OCI-LY7 (cell line): ENCODE results near the gene KAT2B.

Source experiments
- EZH2phosphoT487 ChIP-seq: fragments of 200-600 bp; sonication (generic); IDR thresholded peaks from 2 replicates; pipeline ENCODE4 v1.6.1; 2018; ENCODE audit warnings: low read depth, borderline replicate concordance, mild to moderate bottlenecking, mixed run types, antibody characterized with exemption, low read length, moderate library complexity, mixed read lengths
- TF ChIP-seq, protein P1 (sequence below): fragments of 200-600 bp; sonication (generic); conservative IDR thresholded peaks from 2 replicates; pipeline ENCODE4 v1.5.1; 2014; ENCODE audit warnings: mild to moderate bottlenecking, antibody characterized with exemption, low read length, moderate library complexity, mixed read lengths

DNA sequence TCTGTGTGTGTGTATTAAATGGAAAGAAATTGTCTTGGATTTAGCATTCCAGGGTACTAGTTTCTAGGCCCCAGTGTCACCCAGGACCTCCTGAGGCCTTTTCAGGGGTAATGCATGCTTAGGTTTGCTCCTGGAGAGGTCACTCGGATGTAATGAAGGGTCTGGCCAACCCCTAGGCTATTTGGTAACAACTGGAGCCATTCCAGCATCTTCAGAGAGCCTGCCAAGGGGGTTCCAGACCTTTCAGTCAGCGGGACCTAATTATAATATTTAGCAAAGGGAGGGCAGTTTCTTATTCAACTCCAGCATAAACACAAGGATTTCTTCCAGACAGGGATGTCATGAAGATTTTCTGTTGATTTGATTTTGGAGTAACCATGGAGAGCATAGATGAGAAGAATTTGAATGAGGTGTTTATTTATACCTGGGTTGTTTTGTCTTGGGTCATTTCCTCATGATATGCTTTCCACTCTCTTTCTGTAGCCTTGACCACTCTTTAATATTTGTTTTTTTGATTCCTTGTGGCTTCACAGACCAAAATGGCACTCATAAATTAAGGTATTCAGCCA, 17.4 kb downstream of the KAT2B start:
- TF ChIP-seq EZH2phosphoT487, result no peak
- TF ChIP-seq, protein P1, sequence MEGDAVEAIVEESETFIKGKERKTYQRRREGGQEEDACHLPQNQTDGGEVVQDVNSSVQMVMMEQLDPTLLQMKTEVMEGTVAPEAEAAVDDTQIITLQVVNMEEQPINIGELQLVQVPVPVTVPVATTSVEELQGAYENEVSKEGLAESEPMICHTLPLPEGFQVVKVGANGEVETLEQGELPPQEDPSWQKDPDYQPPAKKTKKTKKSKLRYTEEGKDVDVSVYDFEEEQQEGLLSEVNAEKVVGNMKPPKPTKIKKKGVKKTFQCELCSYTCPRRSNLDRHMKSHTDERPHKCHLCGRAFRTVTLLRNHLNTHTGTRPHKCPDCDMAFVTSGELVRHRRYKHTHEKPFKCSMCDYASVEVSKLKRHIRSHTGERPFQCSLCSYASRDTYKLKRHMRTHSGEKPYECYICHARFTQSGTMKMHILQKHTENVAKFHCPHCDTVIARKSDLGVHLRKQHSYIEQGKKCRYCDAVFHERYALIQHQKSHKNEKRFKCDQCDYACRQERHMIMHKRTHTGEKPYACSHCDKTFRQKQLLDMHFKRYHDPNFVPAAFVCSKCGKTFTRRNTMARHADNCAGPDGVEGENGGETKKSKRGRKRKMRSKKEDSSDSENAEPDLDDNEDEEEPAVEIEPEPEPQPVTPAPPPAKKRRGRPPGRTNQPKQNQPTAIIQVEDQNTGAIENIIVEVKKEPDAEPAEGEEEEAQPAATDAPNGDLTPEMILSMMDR, result no peak
